Subcutaneous adipose tissue (tissue), 4 donors: ENCODE data around the gene ANKRD42. TPM values are rescaled to one million over a fixed set of nuclear protein-coding genes. Genes with fewer than 3 reads are reported as not detected.

Experiments used
- total RNA-seq, 4 donors: library from RNA; depleted of rRNA; stranded (reverse); fragments of >200 nt; gene quantifications; one replicate each; pipeline ENCODE4 v1.1.0, GENCODE V29; 2016
- TF ChIP-seq, protein P1 (sequence below): fragments of 450-650 bp; IDR thresholded peaks from one replicate; pipeline ENCODE4 v1.5.1; 2016; ENCODE audit warnings: low read depth, mild to moderate bottlenecking, control low read depth, antibody characterized with exemption, moderate library complexity

Gene ANKRD42
- total RNA-seq, 4 donors from 2014 or later, result 6.7 to 16.8 (median 11.1) TPM

DNA sequence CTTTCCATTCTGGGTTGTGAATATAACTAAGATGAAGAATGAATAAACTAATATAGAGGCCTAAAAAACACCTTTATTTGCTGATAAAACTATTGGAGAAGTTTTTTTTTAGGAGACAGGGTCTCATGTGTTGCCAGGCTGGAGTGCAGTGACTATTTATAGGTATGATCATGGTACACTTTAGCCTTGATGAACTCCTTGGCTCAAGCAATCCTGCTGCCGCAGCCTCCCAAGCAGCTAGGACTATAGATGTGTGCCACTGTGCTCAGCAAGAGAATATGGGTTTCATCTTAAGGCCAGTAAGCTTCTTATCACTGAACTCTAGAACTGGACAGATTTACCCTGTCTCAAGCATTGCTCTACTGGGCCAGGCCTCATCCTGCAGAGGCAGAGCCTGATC, 66.0 kb downstream of the ANKRD42 start:
- TF ChIP-seq, protein P1, sequence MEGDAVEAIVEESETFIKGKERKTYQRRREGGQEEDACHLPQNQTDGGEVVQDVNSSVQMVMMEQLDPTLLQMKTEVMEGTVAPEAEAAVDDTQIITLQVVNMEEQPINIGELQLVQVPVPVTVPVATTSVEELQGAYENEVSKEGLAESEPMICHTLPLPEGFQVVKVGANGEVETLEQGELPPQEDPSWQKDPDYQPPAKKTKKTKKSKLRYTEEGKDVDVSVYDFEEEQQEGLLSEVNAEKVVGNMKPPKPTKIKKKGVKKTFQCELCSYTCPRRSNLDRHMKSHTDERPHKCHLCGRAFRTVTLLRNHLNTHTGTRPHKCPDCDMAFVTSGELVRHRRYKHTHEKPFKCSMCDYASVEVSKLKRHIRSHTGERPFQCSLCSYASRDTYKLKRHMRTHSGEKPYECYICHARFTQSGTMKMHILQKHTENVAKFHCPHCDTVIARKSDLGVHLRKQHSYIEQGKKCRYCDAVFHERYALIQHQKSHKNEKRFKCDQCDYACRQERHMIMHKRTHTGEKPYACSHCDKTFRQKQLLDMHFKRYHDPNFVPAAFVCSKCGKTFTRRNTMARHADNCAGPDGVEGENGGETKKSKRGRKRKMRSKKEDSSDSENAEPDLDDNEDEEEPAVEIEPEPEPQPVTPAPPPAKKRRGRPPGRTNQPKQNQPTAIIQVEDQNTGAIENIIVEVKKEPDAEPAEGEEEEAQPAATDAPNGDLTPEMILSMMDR, result no peak

DNA sequence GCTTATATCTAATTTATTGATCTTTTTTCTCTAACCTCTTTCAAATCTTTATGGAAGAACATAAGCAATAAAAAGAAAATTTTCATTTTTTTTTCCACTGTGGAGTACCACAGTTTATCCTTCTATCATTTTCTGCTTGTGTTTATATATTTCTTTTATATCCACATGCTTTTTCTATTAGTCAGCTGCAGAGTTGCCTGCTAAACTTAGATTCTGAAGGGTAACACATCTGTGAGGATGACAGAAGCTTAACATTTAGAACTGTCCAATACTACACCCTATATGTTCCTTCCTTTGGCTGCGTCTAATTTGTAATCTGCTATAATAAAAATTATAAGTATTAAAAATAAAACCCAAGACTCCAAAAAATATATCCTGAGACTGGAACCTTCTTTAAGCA, 71.8 kb downstream of the ANKRD42 start:
- TF ChIP-seq, protein P1, result no peak

DNA sequence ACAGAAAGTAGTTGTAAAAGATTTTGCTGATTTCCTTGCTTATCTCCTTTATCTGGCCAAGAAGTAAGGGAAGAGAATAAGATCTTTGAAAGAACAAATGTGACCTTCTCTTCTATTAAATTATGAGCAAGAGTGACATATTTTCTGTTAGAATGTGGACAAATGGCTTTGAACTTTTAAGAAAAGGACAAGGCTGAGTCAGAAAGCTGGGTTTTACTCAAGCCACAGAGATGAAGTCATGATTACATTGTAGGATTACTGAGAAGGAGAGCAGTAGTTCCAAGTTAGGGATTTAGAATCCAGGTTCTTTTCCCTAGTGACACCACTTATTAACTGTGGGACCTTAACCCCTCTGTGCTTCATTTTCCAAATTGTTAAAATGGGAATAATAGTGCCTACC, 79.1 kb downstream of the ANKRD42 start:
- TF ChIP-seq, protein P1, result no peak

DNA sequence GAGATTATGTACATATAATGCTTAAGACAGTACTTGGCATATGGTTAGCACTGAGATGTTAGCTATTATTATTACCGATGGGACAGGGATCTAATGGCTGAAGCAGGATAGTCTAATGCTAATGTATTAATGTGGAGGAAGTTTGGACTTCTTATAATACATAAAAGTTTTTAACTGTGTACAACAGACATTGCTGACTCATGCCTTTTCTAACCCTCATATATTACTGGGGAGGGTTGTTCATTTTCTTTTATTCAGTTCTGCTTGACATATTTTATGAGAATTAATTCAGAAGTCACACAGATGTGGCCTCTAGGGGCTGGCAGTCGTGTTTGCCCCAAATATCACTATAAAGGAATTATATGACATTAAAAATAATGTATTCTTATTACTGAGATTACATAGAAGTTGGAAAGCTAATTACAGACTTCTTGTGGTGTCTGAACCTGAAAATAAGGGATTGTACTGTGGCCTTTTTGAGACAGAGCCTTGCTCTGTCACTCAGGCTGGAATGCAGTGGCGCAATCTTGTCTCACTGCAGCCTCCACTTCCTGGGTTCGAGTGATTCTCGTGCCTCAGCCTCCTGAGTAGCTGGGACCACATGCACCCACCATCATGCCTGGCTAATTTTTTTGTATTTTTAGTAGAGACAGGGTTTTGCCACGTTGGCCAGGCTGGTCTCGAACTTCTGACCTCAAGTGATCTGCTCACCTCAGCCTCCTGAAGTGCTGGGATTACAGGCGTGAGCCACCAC, 82.6 kb downstream of the ANKRD42 start:
- TF ChIP-seq, protein P1, result no peak

DNA sequence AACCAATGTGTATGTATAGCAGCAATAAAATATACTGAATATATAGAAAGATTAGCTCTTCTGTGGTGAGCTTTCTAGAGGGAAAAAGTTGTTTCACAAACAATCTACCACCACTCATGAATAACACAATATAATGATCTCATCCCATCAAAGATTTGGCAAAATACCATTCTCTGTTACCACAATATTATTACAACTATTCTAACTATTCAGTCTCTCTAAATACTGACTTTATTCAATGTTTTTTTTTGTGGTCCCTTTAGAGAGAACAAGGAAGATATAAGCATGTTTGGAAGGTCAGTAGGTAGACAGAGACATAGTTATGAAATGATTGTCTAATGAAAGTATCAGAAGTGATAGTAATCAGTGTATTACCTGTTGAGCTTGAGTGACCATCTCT, 84.8 kb downstream of the ANKRD42 start:
- TF ChIP-seq, protein P1, result no peak

DNA sequence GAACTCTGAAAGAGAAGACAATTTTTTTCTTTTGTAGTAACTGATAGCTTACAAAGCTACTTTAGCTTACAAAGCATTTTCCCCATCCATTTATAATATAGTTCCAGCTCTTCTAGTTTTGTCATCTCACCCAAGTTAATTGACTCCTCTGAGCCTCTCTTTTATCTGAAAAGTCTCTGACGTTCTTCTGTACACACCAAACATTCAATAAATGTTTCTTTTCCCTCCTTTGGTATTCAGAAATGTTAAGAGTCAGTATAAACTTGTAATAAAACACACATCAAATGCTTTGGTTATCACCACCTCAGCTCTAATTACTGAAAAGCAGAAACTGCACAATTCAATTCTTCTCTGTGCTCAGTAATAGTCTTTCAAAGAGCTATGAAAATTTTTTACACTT, 86.7 kb downstream of the ANKRD42 start:
- TF ChIP-seq, protein P1, result no peak

DNA sequence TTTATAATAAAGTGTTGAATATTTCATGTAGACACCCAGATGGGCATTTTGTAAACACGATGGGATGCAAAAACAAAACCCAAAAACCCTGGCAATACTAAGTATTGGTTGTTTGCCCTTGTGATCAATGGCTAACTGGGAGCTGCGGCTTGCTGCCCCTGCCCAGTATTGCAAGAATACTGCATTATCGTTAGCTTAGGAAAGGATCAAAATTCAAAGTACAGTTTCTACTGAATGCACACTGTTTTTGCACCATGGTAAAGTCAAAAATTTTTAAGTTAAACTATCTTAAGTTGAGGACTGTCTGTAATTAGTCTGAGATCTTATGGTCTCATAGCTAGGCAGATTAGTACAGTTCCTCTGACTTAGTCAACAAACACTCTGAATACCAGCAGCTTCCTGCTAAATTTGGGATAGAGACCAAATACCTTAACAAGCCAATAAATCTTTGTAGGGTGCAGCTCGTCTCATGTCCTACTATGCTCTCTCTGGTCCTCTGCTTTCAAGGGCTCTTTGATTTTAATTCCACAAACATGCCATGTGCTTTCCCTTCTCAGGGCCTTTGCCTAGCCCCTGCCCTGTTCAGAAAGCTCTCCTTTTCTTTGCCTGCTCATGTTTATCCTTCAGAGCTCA, 88.7 kb downstream of the ANKRD42 start:
- TF ChIP-seq, protein P1, result no peak
